CD4-positive, alpha-beta T cell treated with Interleukin-17A for 4 hours (primary cell): ENCODE measurements around the gene ARPC5.

Experiments used
- DNase-seq: peaks from one replicate; pipeline ENCODE4 v3.0.0-alpha.2; 2020; ENCODE audit warnings: mixed read lengths

ARPC5 gene

GRCh38 chr1:183582021-183582713, 53.4 kb downstream of the ARPC5 start:
- no peak for DNase-seq

DNA sequence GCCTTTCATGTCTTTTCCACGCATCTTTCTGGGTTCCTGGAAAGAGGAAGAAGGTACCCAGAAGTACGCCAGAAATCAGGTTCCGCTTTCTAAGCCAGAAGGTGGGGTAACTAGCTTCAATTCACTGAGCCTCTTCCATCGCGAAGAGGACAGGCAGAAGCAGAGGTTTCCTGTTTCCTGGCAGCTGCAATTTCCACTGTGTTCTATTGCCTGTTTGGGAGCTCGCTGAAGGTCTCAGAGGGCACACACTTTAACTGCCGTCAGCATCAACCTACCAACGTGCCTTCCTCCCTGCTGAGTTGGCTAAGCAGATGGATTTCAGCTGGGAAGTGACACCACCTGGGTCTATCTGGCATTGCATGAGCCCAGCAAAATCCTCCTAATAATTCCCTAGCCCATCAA, 55.3 kb downstream of the ARPC5 start:
- peak; percentile 30 for DNase-seq

DNA sequence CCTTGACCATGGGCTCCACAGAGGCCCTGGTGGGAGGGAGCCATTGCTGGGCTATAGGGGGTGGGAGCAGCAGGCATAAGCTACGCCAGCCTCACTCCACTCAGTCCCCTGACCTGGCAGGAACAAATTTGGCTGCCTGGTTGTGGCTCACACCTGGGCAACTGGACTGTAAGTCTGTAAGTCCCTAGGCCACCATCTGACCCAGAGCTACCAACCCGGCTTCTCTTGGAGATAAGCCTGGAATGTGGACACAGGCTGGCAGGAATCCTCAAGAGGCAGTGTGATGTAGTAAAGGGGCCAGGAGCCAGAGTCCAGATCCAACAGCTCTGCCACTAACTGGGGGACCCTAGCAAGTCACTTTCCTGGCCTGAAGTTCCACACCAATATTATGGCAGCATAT, 56.7 kb downstream of the ARPC5 start:
- DNase-seq, result no peak

DNA sequence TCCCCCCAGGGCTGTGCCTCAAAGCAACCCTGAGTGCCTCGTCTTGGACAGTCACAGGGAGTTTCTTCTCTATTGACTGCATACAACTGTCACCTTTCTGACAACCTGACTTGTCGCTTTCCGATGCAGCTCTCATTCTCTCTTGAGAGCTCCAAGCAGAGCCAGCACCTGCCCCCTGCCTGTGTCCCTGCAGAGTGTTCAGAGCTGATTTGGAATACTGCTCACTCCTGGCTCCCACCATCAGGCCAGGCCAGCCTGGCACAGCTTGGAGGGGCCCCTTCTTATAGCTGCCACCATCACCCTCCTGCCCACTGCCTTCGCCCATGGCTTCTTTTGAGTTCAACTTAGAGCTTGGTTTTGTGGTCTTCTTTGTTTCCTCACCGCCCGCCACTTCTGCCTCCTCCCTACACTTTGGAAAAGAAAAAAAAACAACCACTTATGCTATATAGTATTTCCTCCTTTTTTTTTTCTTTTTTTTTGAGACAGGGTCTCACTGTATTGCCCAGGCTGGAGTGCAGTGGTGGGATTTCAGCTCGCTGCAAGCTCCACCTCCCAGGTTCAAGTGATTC, 57.6 kb downstream of the ARPC5 start:
- no peak for DNase-seq

- no peak for DNase-seq
Observed at GRCh38 chr1:183576537-183576936, 59.0 kb downstream of the ARPC5 start.

DNA sequence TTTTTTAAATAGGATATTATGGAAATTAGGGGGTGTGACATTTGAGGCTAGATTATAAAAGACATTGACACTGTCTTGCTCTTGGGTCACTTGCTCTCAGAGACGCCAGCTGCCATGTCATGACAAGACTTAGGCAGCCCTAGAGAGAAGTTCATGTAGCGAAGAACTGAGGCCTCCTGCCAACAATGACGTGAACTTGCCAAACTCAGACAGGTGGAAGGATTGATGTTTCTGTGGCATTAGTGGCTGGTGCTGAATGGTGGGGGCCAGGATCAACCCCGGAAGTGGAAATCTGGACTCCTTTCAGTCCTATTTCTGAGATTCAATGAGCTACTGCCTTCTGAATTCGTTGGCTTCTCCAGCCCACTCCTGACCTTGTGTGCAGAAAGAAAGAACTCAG, 60.0 kb downstream of the ARPC5 start:
- DNase-seq, result no peak

GRCh38 chr1:183572721-183573120, 62.9 kb downstream of the ARPC5 start:
- DNase-seq, result no peak

GRCh38 chr1:183571678-183572268, 63.8 kb downstream of the ARPC5 start:
- no peak for DNase-seq
